Liver (tissue), 9 donors: ENCODE data around the gene SMG7. TPM values are rescaled to one million over a fixed set of nuclear protein-coding genes. Genes with fewer than 3 reads are reported as not detected.

Source experiments
- DNase-seq: peaks from one replicate; pipeline ENCODE4 v3.0.0-alpha.2; 2017; ENCODE audit warnings: low spot score
- H3K27ac ChIP-seq, 2 donors: one replicate each; pipeline ENCODE4 v1.7.0; 2013; ENCODE audit warnings: inconsistent platforms in 2 of 2, low read length in 2 of 2, control low read depth in 1 of 2, low read depth in 1 of 2, mild to moderate bottlenecking in 1 of 2
- H3K27me3 ChIP-seq, 4 donors: one replicate each; pipeline versions ENCODE4 v1.6.1 to v1.7.0; 2013; ENCODE audit warnings: low read length in 3 of 4, inconsistent platforms in 1 of 4, mild to moderate bottlenecking in 1 of 4, moderate library complexity in 1 of 4; ENCODE audit not compliant: control insufficient read depth in 4 of 4, insufficient read depth in 4 of 4
- H3K36me3 ChIP-seq, 4 donors: one replicate each; pipeline versions ENCODE4 v1.6.1 to v1.7.0; 2013; ENCODE audit warnings: low read length in 3 of 4, mild to moderate bottlenecking in 3 of 4, low read depth in 1 of 4, moderate library complexity in 1 of 4; ENCODE audit not compliant: control insufficient read depth in 4 of 4, insufficient read depth in 3 of 4
- H3K4me1 ChIP-seq, 4 donors: one replicate each; pipeline versions ENCODE4 v1.6.1 to v1.7.0; 2013; ENCODE audit warnings: low read length in 3 of 4, mild to moderate bottlenecking in 3 of 4, moderate library complexity in 1 of 4; ENCODE audit not compliant: control insufficient read depth in 4 of 4, insufficient read depth in 4 of 4
- H3K4me3 ChIP-seq, 3 donors: one replicate each; pipeline versions ENCODE4 v1.6.1 to v1.7.0; 2013; ENCODE audit warnings: low read length in 3 of 3, control low read depth in 1 of 3, low read depth in 1 of 3, mild to moderate bottlenecking in 1 of 3
- H3K9ac ChIP-seq, 2 donors: one replicate each; pipeline ENCODE4 v1.7.0; 2013; ENCODE audit warnings: low read length in 2 of 2, mild to moderate bottlenecking in 2 of 2, moderate library complexity in 2 of 2, control low read depth in 1 of 2, low read depth in 1 of 2
- H3K9me3 ChIP-seq, 4 donors: one replicate each; pipeline versions ENCODE4 v1.6.1 to v1.7.0; 2013; ENCODE audit warnings: low read length in 3 of 4; ENCODE audit not compliant: control insufficient read depth in 4 of 4
- EGR1 ChIP-seq, 2 donors: IDR thresholded peaks; 2 replicates each; pipeline ENCODE4 v1.6.1; 2016 to 2018; ENCODE audit warnings: antibody characterized with exemption in 2 of 2, low read depth in 2 of 2
- FOXA1 ChIP-seq: IDR thresholded peaks from 2 replicates; pipeline ENCODE4 v1.6.1; 2016; ENCODE audit warnings: antibody characterized with exemption
- FOXA2 ChIP-seq: IDR thresholded peaks from 2 replicates; pipeline ENCODE4 v1.6.1; 2016; ENCODE audit warnings: antibody characterized with exemption
- GABPA ChIP-seq, 2 donors: IDR thresholded peaks in 1 of 2; conservative IDR thresholded peaks in 1 of 2; 2 replicates each; pipeline ENCODE4 v1.6.1; 2016; ENCODE audit warnings: antibody characterized with exemption in 2 of 2, mild to moderate bottlenecking in 1 of 2, moderate library complexity in 1 of 2
- HNF4A ChIP-seq, 2 donors: conservative IDR thresholded peaks; 2 replicates each; pipeline ENCODE4 v1.6.1; 2016; ENCODE audit warnings: antibody characterized with exemption in 2 of 2, mild to moderate bottlenecking in 2 of 2
- JUND ChIP-seq, 2 donors: IDR thresholded peaks; 2 replicates each; pipeline ENCODE4 v1.6.1; 2016; ENCODE audit warnings: antibody characterized with exemption in 2 of 2
- NR2F2 ChIP-seq: IDR thresholded peaks from 2 replicates; pipeline ENCODE4 v1.6.1; 2016; ENCODE audit warnings: antibody characterized with exemption
- RAD21 ChIP-seq, 2 donors: IDR thresholded peaks; 2 replicates each; pipeline ENCODE4 v1.6.1; 2016; ENCODE audit warnings: antibody characterized with exemption in 2 of 2, mild to moderate bottlenecking in 2 of 2
- RXRA ChIP-seq, 2 donors: IDR thresholded peaks; 2 replicates each; pipeline ENCODE4 v1.6.1; 2017 to 2018; ENCODE audit warnings: antibody characterized with exemption in 2 of 2, mild to moderate bottlenecking in 1 of 2
- SP1 ChIP-seq: IDR thresholded peaks from 2 replicates; pipeline ENCODE4 v1.6.1; 2018; ENCODE audit warnings: antibody characterized with exemption, mild to moderate bottlenecking
- TAF1 ChIP-seq: conservative IDR thresholded peaks from 2 replicates; pipeline ENCODE4 v1.6.1; 2016; ENCODE audit warnings: antibody characterized with exemption, mild to moderate bottlenecking
- YY1 ChIP-seq: IDR thresholded peaks from 2 replicates; pipeline ENCODE4 v1.6.1; 2016; ENCODE audit warnings: antibody characterized with exemption, mild to moderate bottlenecking
- WGBS: extraction: QIAGEN DNeasy Blood & Tissue Kit; methylation state at CpG from one replicate; pipeline ENCODE4 v1.1.7; 2013; 5-methylcytosine and 5-hydroxymethylcytosine counted together
- polyA plus RNA-seq, 2 donors: library from polyadenylated mRNA; stranded (reverse) in 1 of 2; unstranded in 1 of 2; fragments of 200-250 nt in 1 of 2; fragments of >200 nt in 1 of 2; fragmentation: Nextera tagmentation in 1 of 2; extraction: Ambion mirVana in 1 of 2; gene quantifications; one replicate each; pipeline versions ENCODE4 v1.2.1 to v1.2.3, GENCODE V29; 2013 to 2015
- total RNA-seq, 2 donors: library from RNA; depleted of rRNA; stranded (reverse); fragments of >200 nt; gene quantifications; one replicate each; pipeline ENCODE4 v1.2.3, GENCODE V29; 2014
- TF ChIP-seq, protein P1 (sequence below): fragments of 150-350 bp; IDR thresholded peaks from 2 replicates; pipeline ENCODE4 v1.5.1; 2017; ENCODE audit warnings: improper control_type of control experiment, low read depth, low read length; ENCODE audit not compliant: missing input control
- TF ChIP-seq, protein P2 (sequence below): IDR thresholded peaks from 2 replicates; pipeline ENCODE4 v1.6.1; 2016; ENCODE audit warnings: antibody characterized with exemption
- TF ChIP-seq, protein P3 (sequence below): IDR thresholded peaks from 2 replicates; pipeline ENCODE4 v1.6.1; 2016; ENCODE audit warnings: antibody characterized with exemption, mild to moderate bottlenecking
- TF ChIP-seq, protein P4 (sequence below): IDR thresholded peaks from 2 replicates; pipeline ENCODE4 v1.6.1; 2016; ENCODE audit warnings: antibody characterized with exemption
- donor health status: healthy.
- donor health status: healthy.
- donor health status: healthy.
- donor health status: healthy.
- donor health status: healthy.

Gene SMG7
- total and polyA plus RNA-seq, 4 donors = 9.5 to 28.7 (median 13.6) TPM

DNA sequence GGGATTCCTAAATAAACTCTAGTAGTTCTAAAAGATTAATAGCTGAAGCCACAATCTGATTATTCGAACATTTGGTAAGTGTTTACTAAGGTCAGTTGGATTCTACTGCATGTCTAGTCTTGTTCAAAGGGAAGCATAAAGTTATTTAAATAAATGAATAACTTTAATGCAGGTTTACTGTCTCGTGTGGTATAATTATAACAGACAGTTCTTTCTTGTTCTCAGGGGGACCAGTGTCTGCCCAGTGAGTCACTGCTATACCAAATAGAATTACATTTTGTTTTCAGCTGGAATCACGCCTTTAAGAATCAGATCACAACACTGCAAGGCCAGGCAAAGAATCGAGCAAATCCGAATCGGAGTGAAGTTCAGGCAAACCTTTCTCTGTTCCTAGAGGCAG lies 45.1 kb downstream of the SMG7 start:
- no peak overlapping the region for H3K9ac ChIP-seq
- H3K27me3 ChIP-seq = no peaks in the 10 kb centered on the region
- WGBS = 87% methylated on average over 6 of the region's 6 CpGs
- H3K27ac ChIP-seq = no peak overlapping the region
- peaks cover 0 to 1% (median 0%) of the 10 kb centered on the region in 4 donors for H3K4me1 ChIP-seq
- no peak for DNase-seq
- H3K9me3 ChIP-seq = no peaks in the 10 kb centered on the region
- TF ChIP-seq GABPA (IDR thresholded peaks at IDR 0.05 in 1 of 2, conservative IDR thresholded peaks at IDR 0.05 in 1 of 2) = no peak
- TF ChIP-seq, protein P1, sequence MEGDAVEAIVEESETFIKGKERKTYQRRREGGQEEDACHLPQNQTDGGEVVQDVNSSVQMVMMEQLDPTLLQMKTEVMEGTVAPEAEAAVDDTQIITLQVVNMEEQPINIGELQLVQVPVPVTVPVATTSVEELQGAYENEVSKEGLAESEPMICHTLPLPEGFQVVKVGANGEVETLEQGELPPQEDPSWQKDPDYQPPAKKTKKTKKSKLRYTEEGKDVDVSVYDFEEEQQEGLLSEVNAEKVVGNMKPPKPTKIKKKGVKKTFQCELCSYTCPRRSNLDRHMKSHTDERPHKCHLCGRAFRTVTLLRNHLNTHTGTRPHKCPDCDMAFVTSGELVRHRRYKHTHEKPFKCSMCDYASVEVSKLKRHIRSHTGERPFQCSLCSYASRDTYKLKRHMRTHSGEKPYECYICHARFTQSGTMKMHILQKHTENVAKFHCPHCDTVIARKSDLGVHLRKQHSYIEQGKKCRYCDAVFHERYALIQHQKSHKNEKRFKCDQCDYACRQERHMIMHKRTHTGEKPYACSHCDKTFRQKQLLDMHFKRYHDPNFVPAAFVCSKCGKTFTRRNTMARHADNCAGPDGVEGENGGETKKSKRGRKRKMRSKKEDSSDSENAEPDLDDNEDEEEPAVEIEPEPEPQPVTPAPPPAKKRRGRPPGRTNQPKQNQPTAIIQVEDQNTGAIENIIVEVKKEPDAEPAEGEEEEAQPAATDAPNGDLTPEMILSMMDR = no peak
- TF ChIP-seq NR2F2 = no peak
- TF ChIP-seq, protein P2, sequence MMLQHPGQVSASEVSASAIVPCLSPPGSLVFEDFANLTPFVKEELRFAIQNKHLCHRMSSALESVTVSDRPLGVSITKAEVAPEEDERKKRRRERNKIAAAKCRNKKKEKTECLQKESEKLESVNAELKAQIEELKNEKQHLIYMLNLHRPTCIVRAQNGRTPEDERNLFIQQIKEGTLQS = no peak
- TF ChIP-seq, protein P3, sequence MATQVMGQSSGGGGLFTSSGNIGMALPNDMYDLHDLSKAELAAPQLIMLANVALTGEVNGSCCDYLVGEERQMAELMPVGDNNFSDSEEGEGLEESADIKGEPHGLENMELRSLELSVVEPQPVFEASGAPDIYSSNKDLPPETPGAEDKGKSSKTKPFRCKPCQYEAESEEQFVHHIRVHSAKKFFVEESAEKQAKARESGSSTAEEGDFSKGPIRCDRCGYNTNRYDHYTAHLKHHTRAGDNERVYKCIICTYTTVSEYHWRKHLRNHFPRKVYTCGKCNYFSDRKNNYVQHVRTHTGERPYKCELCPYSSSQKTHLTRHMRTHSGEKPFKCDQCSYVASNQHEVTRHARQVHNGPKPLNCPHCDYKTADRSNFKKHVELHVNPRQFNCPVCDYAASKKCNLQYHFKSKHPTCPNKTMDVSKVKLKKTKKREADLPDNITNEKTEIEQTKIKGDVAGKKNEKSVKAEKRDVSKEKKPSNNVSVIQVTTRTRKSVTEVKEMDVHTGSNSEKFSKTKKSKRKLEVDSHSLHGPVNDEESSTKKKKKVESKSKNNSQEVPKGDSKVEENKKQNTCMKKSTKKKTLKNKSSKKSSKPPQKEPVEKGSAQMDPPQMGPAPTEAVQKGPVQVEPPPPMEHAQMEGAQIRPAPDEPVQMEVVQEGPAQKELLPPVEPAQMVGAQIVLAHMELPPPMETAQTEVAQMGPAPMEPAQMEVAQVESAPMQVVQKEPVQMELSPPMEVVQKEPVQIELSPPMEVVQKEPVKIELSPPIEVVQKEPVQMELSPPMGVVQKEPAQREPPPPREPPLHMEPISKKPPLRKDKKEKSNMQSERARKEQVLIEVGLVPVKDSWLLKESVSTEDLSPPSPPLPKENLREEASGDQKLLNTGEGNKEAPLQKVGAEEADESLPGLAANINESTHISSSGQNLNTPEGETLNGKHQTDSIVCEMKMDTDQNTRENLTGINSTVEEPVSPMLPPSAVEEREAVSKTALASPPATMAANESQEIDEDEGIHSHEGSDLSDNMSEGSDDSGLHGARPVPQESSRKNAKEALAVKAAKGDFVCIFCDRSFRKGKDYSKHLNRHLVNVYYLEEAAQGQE = no peak
- no peak for TF ChIP-seq RXRA (IDR thresholded peaks at IDR 0.05)
- TF ChIP-seq EGR1 (IDR thresholded peaks at IDR 0.05; ENCODE audit: low read depth in 2 of 2) = no peak
- TF ChIP-seq, protein P4, sequence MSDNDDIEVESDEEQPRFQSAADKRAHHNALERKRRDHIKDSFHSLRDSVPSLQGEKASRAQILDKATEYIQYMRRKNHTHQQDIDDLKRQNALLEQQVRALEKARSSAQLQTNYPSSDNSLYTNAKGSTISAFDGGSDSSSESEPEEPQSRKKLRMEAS = no peak
- TF ChIP-seq FOXA2 = no peak
- TF ChIP-seq TAF1 = no peak
- no peak for TF ChIP-seq SP1
- no peak for TF ChIP-seq YY1
- no peak overlapping the region for H3K4me3 ChIP-seq
- H3K36me3 ChIP-seq = peaks cover 3 to 21% (median 13%) of the 10 kb centered on the region in 4 donors

DNA sequence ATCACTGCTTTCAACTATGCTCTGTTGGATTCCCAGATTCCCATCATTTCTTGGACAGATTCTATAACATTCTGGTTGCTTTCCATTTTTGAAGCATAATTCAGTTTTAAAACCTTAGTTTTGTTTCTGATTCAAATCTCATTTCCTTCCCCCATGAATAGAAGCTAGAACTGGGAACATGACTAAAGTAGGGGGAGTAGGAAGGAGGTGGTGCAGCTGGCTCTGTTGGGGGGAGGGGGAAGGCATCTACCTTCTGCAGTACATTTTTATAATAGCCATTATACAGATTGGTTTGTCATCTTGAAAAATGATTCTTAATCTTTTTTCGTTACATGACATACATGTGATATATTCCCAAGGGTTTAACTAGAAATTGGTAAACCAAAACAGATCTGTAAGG lies 48.1 kb downstream of the SMG7 start:
- Histone ChIP-seq H3K9me3 (no peaks in the 10 kb centered on the region), H3K27me3 (no peaks in the 10 kb centered on the region), H3K9ac (no peak overlapping the region), H3K27ac (no peak overlapping the region), H3K4me1 (no peaks in the 10 kb centered on the region), H3K36me3 (peaks cover 2 to 26% (median 17%) of the 10 kb centered on the region in 4 donors), H3K4me3 (no peak overlapping the region)
- DNase-seq = no peak
- 92% methylated on average over 1 of the region's 1 CpG for WGBS
- TF ChIP-seq YY1 = no peak
- TF ChIP-seq SP1 = no peak
- no peak for TF ChIP-seq JUND (IDR thresholded peaks at IDR 0.05)
- no peak for TF ChIP-seq TAF1
- no peak for TF ChIP-seq HNF4A (conservative IDR thresholded peaks at IDR 0.05)
- TF ChIP-seq FOXA1 = no peak
- no peak for TF ChIP-seq GABPA (IDR thresholded peaks at IDR 0.05 in 1 of 2, conservative IDR thresholded peaks at IDR 0.05 in 1 of 2)
- TF ChIP-seq FOXA2 = no peak
- TF ChIP-seq, protein P1 = no peak
- no peak for TF ChIP-seq RAD21 (IDR thresholded peaks at IDR 0.05)
